Renal cortex interstitium (tissue), 11 donors: ENCODE data around the gene NCOA1. TPM values are rescaled to one million over a fixed set of nuclear protein-coding genes. Genes with fewer than 3 reads are reported as not detected.

Experiments
- DNase-seq, 11 donors: peaks; one replicate each; pipeline ENCODE4 v3.0.0-alpha.2; 2013; ENCODE audit warnings: low read depth in 9 of 11, low spot score in 4 of 11; ENCODE audit errors: extremely low read depth in 1 of 11
- polyA plus RNA-seq, 3 donors: library from polyadenylated mRNA; unstranded; fragments of 120-200 nt; gene quantifications; one replicate each; pipeline ENCODE4 v1.2.1, GENCODE V29; 2013; ENCODE audit not compliant: insufficient read length in 3 of 3

Gene NCOA1
- polyA plus RNA-seq, 3 donors: 41.3 to 44.6 (median 43.7) TPM

DNA sequence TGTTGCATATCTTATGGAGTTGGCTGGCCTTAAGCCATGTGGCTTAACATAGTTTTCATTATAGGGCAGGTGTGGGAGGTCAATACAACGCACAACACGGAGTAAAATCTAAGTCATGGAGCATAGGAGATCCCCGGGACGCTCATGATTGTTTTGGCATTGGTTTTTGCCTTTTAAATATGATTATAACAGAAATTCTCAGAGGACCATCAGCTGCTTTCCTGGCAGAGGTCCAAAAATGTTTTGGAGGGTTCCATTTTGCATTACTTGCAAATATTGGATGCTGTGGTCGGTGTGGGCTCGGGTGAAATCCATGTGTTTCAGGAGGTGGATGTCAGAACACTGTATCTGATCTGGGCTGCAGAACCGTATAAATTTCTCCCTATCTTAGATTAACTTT, 3.4 kb downstream of the NCOA1 start:
- no peak for DNase-seq

DNA sequence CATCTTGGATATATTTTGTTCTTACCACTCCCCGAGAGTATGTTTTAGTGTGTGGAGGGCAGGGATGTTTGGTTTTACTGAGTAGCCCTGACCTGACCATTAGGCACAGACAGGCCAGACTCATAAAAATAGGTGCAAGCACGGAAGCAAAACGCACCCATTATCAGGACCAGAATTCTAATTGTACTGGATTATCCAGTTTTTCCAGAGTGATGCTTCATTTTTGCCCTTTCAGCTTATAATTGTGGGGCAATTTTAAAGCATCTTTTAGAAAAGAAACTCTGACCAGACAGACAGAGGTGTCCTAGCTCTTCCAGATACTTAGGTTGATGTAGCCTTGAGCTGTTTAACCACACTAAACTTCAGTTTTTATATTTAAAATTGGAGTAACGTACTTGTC, 4.4 kb downstream of the NCOA1 start:
- no peak for DNase-seq

- no peak for DNase-seq
Measured at GRCh38 chr2:24496959-24497358, 5.9 kb downstream of the NCOA1 start.

DNA sequence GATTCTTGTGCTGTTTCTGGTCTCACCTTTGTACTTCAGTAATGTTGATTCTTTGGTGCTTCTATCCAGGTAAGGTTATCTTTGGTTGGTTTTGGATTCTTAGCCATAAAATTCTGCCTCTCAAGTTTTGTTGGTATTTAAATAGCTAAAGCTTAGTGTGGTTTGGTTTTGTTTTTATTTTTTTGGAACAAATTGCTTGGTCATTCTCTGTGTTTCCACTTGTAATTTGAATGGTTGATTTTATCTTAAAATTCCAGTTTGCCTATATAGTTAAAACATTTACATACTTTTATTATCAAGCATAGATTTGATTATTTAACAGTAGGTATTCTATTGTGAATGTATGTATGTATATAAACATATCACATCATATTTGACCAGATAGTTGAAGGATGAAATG, 6.6 kb downstream of the NCOA1 start:
- no peak for DNase-seq

DNA sequence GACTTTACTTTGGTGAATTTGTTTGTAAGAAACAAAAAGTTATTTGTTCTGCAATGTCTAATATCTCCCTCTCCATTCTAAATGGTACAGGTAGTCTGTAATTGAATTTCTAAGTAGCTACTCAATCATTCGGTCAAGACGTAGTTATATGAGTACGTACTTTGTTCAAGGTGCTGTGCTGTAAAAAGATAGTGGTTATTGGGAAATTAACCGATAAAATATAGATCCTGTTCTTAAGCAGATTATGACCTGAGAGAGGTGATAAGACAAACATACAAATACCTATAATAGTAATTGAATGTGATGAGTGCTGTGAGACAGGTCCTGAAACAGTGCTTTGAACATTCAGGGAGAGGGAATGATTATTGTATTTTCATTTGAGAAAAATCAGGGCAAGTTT, 7.1 kb downstream of the NCOA1 start:
- DNase-seq: no peak

- DNase-seq: no peak
Measured at GRCh38 chr2:24501813-24502212, 10.8 kb downstream of the NCOA1 start.

GRCh38 chr2:24505534-24506275, 14.7 kb downstream of the NCOA1 start:
- no peak for DNase-seq

DNA sequence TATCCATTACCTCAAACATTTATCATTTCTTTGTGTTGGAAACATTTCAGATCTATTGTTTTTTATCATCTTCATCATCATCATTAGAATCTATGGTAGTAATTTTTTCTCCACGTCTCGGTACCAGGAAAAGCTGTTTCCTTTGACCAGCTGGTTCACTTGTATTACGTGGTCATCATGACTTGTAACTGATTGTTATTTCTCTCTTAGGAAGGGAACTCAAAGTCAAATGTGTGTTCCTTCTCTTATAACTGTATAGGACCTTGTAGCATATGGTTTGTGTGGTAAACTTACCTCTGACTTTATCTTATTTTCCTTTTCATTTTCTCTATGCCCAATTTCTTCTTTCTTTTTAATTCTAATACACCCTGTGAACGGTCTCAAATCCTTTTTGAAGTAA, 16.5 kb downstream of the NCOA1 start:
- no peak for DNase-seq

DNA sequence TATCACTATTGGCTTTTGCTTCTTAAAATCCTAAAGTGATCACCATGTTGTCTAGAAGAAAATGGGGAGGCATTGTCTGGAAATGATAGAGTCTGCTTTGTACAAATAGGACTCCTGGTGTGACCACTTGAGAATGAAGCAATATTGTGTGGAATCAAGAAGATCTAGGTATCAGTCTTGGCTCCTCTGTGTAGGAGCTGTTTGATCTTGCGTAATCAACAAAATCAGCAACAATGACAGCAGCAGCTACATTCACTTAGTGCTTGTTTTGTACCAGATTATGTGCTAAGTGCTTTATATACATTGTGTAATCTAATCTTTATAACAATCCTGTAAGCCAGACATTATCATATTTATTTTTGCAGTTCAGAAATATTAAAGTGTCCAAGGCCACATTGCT, 17.8 kb downstream of the NCOA1 start:
- no peak for DNase-seq

DNA sequence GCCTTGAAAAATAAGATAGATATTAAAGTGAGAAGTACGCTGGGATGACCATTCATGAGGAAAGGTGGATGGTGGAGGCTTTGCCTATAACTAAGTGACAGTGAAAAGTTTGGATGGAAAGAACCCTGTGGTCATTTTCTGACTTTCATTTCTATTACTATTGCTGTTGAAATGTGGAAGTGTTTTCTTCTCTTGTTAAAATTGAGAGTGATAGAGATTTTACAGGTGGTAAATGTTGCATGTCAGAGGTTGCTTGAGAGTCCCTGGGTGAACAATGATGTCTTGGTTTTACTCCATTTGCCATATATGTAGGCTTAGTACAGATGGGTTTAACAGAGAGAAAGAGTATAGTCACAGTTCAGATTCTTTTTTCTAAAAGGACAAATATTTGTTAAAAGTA, 18.4 kb downstream of the NCOA1 start:
- DNase-seq: no peak

DNA sequence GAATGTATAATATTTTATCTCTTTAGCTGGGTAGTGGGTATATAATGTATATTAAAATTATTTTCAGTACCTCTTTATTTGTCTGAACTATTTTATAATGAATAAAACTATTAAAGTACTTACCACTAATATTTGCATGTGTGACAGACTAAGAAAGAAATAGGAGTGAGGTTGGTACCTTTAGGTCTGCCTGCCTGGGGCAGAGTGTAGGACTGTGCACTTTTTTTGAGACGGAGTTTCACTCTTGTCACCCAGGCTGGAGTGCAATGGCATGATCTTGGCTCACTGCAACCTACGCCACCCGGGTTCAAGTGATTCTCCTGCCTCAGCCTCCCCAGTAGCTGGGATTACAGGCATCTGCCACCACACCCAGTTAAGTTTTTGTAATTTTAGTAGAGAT, 18.8 kb downstream of the NCOA1 start:
- no peak for DNase-seq

DNA sequence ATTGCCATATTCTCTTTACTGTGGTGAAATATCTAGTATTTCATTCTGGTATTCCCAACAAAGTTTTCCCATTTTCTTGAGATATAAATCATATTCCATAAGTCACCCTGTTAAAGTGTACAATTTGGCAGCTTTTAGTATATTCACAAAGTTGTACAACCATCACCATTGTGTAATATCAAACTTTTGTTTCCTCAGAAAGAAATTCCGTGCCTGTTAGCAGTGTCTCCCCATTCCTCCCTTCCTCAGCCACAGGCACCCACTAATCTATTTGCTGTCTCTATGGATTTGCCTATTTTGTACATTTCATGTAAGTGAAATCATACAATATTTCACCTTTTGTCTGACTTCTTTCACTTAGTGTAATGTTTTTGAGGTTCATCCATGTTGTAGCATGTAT, 19.7 kb downstream of the NCOA1 start:
- DNase-seq: no peak

GRCh38 chr2:24511198-24511597, 20.1 kb downstream of the NCOA1 start:
- no peak for DNase-seq

- DNase-seq: no peak
Measured at GRCh38 chr2:24511894-24512293, 20.8 kb downstream of the NCOA1 start.

DNA sequence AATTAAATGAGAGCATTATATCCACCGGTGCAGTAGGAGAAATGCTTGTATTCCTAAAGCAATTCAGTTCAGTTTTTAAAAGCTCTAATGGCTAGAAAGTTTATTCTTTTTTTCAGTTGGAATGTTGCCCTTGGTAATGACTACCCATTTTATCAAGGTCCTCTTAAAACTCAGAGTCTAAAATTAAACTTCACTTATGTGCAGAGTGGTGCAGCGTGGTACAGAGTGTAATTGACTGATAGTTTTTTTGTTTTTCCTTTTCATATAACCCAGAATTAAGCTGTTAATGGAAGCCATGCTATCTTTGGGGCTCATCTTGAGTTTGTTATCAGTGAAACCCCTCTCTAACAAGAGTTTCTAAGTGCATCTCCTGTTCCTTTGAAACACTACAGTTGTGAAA, 21.4 kb downstream of the NCOA1 start:
- no peak for DNase-seq

- DNase-seq: no peak
Measured at GRCh38 chr2:24512831-24513230, 21.8 kb downstream of the NCOA1 start.

DNA sequence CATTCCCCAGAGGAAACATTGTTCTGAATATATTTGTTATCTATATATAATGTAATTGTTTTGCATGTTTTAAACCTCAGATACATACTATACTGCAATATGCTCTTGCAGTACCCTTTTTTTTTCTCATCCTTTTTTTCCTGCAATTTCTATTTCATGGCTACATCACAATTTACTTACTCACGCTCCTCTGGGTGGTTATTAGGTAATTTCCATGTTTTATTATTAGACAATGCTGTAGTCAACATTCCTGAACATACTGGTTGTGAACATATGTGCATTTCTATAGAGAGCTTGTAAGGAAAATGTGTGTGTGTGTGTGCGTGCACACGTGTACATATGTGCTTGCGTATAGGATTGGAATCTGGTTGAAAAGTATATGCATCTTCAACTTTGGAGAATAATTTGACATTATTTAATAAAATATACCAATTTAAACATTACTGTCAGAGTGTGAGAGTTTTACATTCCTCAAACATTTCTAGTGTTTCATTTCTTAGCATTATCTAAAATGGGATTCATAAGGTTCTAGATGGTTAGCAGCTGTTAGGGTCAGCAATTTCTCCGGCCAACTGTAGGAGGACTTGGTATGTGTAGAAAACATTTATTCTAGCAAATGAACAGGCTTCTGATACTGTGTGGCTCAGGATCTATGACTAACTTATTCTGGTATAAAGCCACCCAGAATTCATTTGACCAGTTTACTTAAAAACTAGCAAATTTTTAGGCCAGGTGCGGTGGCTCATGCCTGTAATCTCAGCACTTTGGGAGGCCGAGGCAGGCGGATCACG, 22.4 kb downstream of the NCOA1 start:
- DNase-seq: no peak

- no peak for DNase-seq
Measured at GRCh38 chr2:24514820-24515219, 23.8 kb downstream of the NCOA1 start.

- DNase-seq: no peak
Measured at GRCh38 chr2:24515335-24515734, 24.3 kb downstream of the NCOA1 start.

GRCh38 chr2:24515831-24516230, 24.8 kb downstream of the NCOA1 start:
- no peak for DNase-seq

DNA sequence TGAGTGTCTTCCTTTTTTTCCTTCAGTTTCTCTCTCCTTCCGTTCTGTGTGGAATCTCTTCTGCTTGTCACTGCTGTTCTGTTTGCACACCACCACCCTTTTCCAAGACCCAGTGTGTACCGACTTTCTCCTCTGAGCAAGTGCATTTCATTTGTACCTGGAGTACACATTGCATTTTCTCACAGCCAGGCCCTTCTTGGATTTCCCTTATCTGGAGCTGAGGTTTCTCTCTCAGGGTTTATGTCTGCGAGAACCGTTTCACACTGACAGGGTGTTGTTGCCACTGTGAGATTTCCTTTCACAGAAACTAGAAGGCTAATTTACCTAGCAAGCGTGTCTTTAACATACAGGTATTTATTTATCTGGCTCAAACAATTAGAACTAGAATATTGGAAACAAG, 26.2 kb downstream of the NCOA1 start:
- DNase-seq: no peak
